Panc1 (cell line): ENCODE data around the gene ZNF419. TPM values are rescaled to one million over a fixed set of nuclear protein-coding genes. Genes with fewer than 3 reads are reported as not detected.
"Not testable (repeated sequence)": the region's sequence is repeated elsewhere in the genome, so short reads cannot be mapped to it uniquely, and the experiment has no call there.

Source experiments
- ATAC-seq: fragments of 200-7000 bp; cut with Tn5 transposase; 2 replicates; pipeline ENCODE4 v1.9.1; 2020; ENCODE audit warnings: mild to moderate bottlenecking, moderate library complexity
- BruUV-seq: library from RNA; stranded (reverse); fragments of 400-500 nt; replicated peaks from 2 replicates; lab custom pipeline; 2021; lab: Mats Ljungman, UMichigan
- CTCF ChIA-PET: fragments of 300-600 bp; sonication (Branson Sonifier 250); formaldehyde crosslinking; loops from one replicate; lab custom pipeline; 2022; ENCODE audit warnings: antibody characterized with exemption; lab: Charles Lee
- POLR2A ChIA-PET: fragments of 300-600 bp; sonication (Branson Sonifier 250); formaldehyde crosslinking; loops from one replicate; lab custom pipeline; 2022; ENCODE audit warnings: antibody characterized with exemption; lab: Charles Lee
- DNase-seq: peaks from one replicate; pipeline ENCODE4 v3.0.0-alpha.2; 2010; ENCODE audit warnings: low read depth, low spot score
- H3K27ac ChIP-seq: 2 replicates; pipeline ENCODE4 v1.5.1; 2011; ENCODE audit warnings: mild to moderate bottlenecking, low read length, inconsistent platforms
- H3K27me3 ChIP-seq: fragments of 200-500 bp; sonication (Bioruptor generic); 2 replicates; pipeline ENCODE4 v1.6.0; 2014; ENCODE audit warnings: low read length, inconsistent platforms; ENCODE audit not compliant: control insufficient read depth, insufficient read depth
- H3K36me3 ChIP-seq: fragments of 200-500 bp; sonication (Bioruptor generic); 2 replicates; pipeline ENCODE4 v1.5.1; 2014; ENCODE audit warnings: inconsistent platforms, mild to moderate bottlenecking, low read length, moderate library complexity; ENCODE audit not compliant: control insufficient read depth, insufficient read depth
- H3K4me1 ChIP-seq: 2 replicates; pipeline ENCODE4 v1.5.1; 2011; ENCODE audit warnings: inconsistent platforms, mild to moderate bottlenecking, low read length, moderate library complexity; ENCODE audit not compliant: control insufficient read depth, insufficient read depth
- H3K4me3 ChIP-seq, 2 experiments: 2 replicates each; pipeline ENCODE4 v1.5.1; 2011 to 2012; ENCODE audit warnings: low read depth in 2 of 2, low read length in 2 of 2, mild to moderate bottlenecking in 2 of 2, inconsistent platforms in 1 of 2, moderate library complexity in 1 of 2
- H3K9me3 ChIP-seq: fragments of 200-500 bp; sonication (Bioruptor generic); 2 replicates; pipeline ENCODE4 v1.5.1; 2014; ENCODE audit warnings: low read depth, mild to moderate bottlenecking, inconsistent platforms, low read length, moderate library complexity; ENCODE audit not compliant: control insufficient read depth, insufficient read depth
- CTCF ChIP-seq: fragments of 450-650 bp; IDR thresholded peaks from 2 replicates; pipeline ENCODE4 v1.5.1; 2017; ENCODE audit warnings: mild to moderate bottlenecking
- POLR2AphosphoS5 ChIP-seq: IDR thresholded peaks from 2 replicates; pipeline ENCODE4 v1.6.1; 2012; ENCODE audit warnings: mild to moderate bottlenecking, low read depth, low read length, moderate library complexity
- REST ChIP-seq, 2 experiments: IDR thresholded peaks; 2 replicates each; pipeline ENCODE4 v1.6.1; 2011 to 2012; ENCODE audit warnings: low read depth in 2 of 2, control low read depth in 1 of 2, low read length in 1 of 2, mild to moderate bottlenecking in 1 of 2, moderate library complexity in 1 of 2; ENCODE audit not compliant: insufficient read depth in 1 of 2
- SIN3A ChIP-seq: IDR thresholded peaks from 2 replicates; pipeline ENCODE4 v1.6.1; 2012; ENCODE audit warnings: low read depth, mild to moderate bottlenecking, low read length, moderate library complexity, borderline replicate concordance; ENCODE audit not compliant: insufficient read depth
- TCF7L2 ChIP-seq: IDR thresholded peaks from 2 replicates; pipeline ENCODE4 v1.6.1; 2011; ENCODE audit warnings: mild to moderate bottlenecking, low read depth, low read length, inconsistent platforms
- in situ Hi-C: cut with HindIII; loops from 2 replicates; pipeline ENCODE4 v1.10.0; 2016; ENCODE audit warnings: low sequenced_read_pairs, low pct_unique_long_range_greater_than_20kb
- intact Hi-C: fragments of 100-400 bp; cut with micrococcal nuclease; formaldehyde crosslinking; loops from one replicate; pipeline ENCODE4 v1.10.0; 2022; ENCODE audit not compliant: unreplicated experiment
- total RNA-seq: library from RNA; stranded (reverse); gene quantifications from one replicate; pipeline ENCODE4 v1.2.1, GENCODE V29; 2021; ENCODE audit not compliant: unreplicated experiment

The ZNF419 gene
- total RNA-seq, 1 experiment from 2014 or later = 14.0 TPM

GRCh38 chr19:57473646-57474045 lies 13.9 kb upstream of the ZNF419 start:
- ATAC-seq (no peak), DNase-seq (no peak)
- H3K36me3 ChIP-seq = no peaks in the 10 kb centered on the region
- no peaks in the 10 kb centered on the region for H3K4me1 ChIP-seq
- ChIA-PET POLR2A (no interaction called here), CTCF (no interaction called here)
- TF ChIP-seq POLR2AphosphoS5 (no peak), REST (IDR thresholded peaks at IDR 0.05; ENCODE audit: insufficient read depth in 1 of 2, low read depth in 2 of 2, low read length in 1 of 2) (no peak), CTCF (no peak), TCF7L2 (no peak), SIN3A (no peak)
- intact Hi-C loops = no loop called here
- no peaks in the 10 kb centered on the region for H3K27me3 ChIP-seq
- H3K27ac ChIP-seq = no peak overlapping the region
- no TSS peak for BruUV-seq
- peaks cover 90% of the 10 kb centered on the region for H3K9me3 ChIP-seq
- no peak overlapping the region for H3K4me3 ChIP-seq
- in situ Hi-C loops = no loop called here

- CTCF ChIA-PET = no interaction called here
- Histone ChIP-seq H3K27ac (peak within 1 kb of the TSS; percentile 89), H3K4me1 (no peaks in the 10 kb centered on the region), H3K4me3 (peak within 1 kb of the TSS; percentile 61 to 81), H3K9me3 (peaks cover 72% of the 10 kb centered on the region), H3K27me3 (no peaks in the 10 kb centered on the region), H3K36me3 (no peaks in the 10 kb centered on the region)
- POLR2A ChIA-PET = no interaction called here
- peak; percentile 100 for ATAC-seq
- TF ChIP-seq TCF7L2 (peak; percentile 44; the same call in 1 of the 2 replicates), CTCF (peak; percentile 58), SIN3A (no peak), POLR2AphosphoS5 (peak; percentile 36; the same call in 1 of the 2 replicates), REST (IDR thresholded peaks at IDR 0.05; ENCODE audit: insufficient read depth in 1 of 2, low read depth in 2 of 2, low read length in 1 of 2) (no peak)
- BruUV-seq = TSS peak; percentile 88
- peak; percentile 86 for DNase-seq
- in situ Hi-C loops = no loop called here
- intact Hi-C loops = no loop called here
Measured at GRCh38 chr19:57477191-57478008, 10.2 kb upstream of the ZNF419 start, which contains the start of gene ZNF772. TSS of gene ZNF772 (minus strand) at chr19:57477566. CDS start at chr19:57477309, 257 bp downstream.

- POLR2A ChIA-PET, H3K27me3 ChIP-seq, H3K36me3 ChIP-seq, CTCF ChIA-PET, H3K4me1 ChIP-seq, H3K9me3 ChIP-seq, H3K27ac ChIP-seq, intact Hi-C loops, in situ Hi-C loops, DNase-seq: not testable (repeated sequence)
- H3K4me3 ChIP-seq = peak overlapping the region; percentile 55 to 77
- ATAC-seq = peak; percentile 13
- BruUV-seq = TSS peak; percentile 70
Measured at GRCh38 chr19:57488299-57488644, 722 bp downstream of the ZNF419 start.
